Measurements from ENCODE around the gene TMEM150A. TPM values are rescaled to one million over a fixed set of nuclear protein-coding genes. Genes with fewer than 3 reads are reported as not detected.

The TMEM150A gene
- total RNA-seq, 1 donor from 2014 or later: 26.7 TPM

DNA sequence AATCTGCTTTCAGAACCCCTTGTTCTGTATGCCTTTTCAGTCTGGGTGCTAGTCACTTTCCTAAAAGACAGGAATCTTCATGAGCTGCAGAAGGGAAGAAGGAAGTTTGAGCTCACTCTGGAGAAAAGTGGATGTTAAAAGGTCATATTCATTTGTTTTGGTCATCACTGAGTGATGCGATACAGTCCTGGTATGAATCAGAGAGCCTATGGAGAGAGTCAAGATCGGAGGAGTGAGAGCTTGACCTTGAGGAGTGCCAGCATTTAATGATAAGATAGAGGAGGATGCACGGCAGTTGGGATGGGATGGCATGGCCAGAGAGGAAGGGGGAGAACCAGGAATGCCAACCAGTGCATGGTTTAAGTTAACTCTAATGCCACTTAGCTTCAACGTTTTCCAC, 33.1 kb upstream of the TMEM150A start:
- no peaks in the 10 kb centered on the region for H3K9me3 ChIP-seq
- intact Hi-C loops (cut with DNase I): loop anchor here (5.0 kb wide), 1 partner anchor 177 kb away; no protein-coding TSS in a partner anchor
- H3K4me1 ChIP-seq: no peaks in the 10 kb centered on the region
- no peak for DNase-seq (ENCODE audit: low spot score in 2 of 2)
- no peak for TF ChIP-seq CTCF (IDR thresholded peaks at IDR 0.05)
- H3K27me3 ChIP-seq: no peaks in the 10 kb centered on the region
- no peak overlapping the region for H3K4me3 ChIP-seq
- no peak overlapping the region for H3K27ac ChIP-seq
- peaks cover 69 to 83% of the 10 kb centered on the region in 2 donors for H3K36me3 ChIP-seq

- no peak for DNase-seq (ENCODE audit: low spot score in 2 of 2)
- intact Hi-C loops (cut with DNase I): loop anchor here (5.0 kb wide), 1 partner anchor 177 kb away; no protein-coding TSS in a partner anchor
Observed at GRCh38 chr2:85635011-85635410, 32.5 kb upstream of the TMEM150A start.

GRCh38 chr2:85631316-85631715, 28.8 kb upstream of the TMEM150A start:
- Histone ChIP-seq H3K4me3 (no peak overlapping the region), H3K36me3 (peaks cover 73 to 89% of the 10 kb centered on the region in 2 donors), H3K27me3 (no peaks in the 10 kb centered on the region), H3K27ac (no peak overlapping the region), H3K4me1 (no peaks in the 10 kb centered on the region), H3K9me3 (no peaks in the 10 kb centered on the region)
- intact Hi-C loops (cut with DNase I): no loop called here
- no peak for DNase-seq (ENCODE audit: low spot score in 2 of 2)
- no peak for TF ChIP-seq CTCF (IDR thresholded peaks at IDR 0.05)

More at GRCh38 chr2:85635011-85635410, 32.5 kb upstream of the TMEM150A start:
- no peaks in the 10 kb centered on the region for H3K27me3 ChIP-seq
- TF ChIP-seq CTCF (IDR thresholded peaks at IDR 0.05): no peak
- H3K27ac ChIP-seq: no peak overlapping the region
- no peak overlapping the region for H3K4me3 ChIP-seq
- peaks cover 69 to 83% of the 10 kb centered on the region in 2 donors for H3K36me3 ChIP-seq
- H3K4me1 ChIP-seq: no peaks in the 10 kb centered on the region
- H3K9me3 ChIP-seq: no peaks in the 10 kb centered on the region

GRCh38 chr2:85628658-85629057, 26.2 kb upstream of the TMEM150A start:
- Histone ChIP-seq H3K4me3 (no peak overlapping the region), H3K27me3 (no peaks in the 10 kb centered on the region), H3K27ac (no peak overlapping the region), H3K4me1 (no peaks in the 10 kb centered on the region), H3K36me3 (peaks cover 87 to 100% of the 10 kb centered on the region in 2 donors), H3K9me3 (no peaks in the 10 kb centered on the region)
- TF ChIP-seq CTCF (IDR thresholded peaks at IDR 0.05): no peak
- intact Hi-C loops (cut with DNase I): no loop called here
- no peak for DNase-seq (ENCODE audit: low spot score in 2 of 2)

- H3K36me3 ChIP-seq: peaks cover 86 to 100% of the 10 kb centered on the region in 2 donors
Observed at GRCh38 chr2:85623991-85624390, 21.5 kb upstream of the TMEM150A start.

More at GRCh38 chr2:85623991-85624390, 21.5 kb upstream of the TMEM150A start:
- Histone ChIP-seq H3K4me1 (no peaks in the 10 kb centered on the region), H3K9me3 (no peaks in the 10 kb centered on the region), H3K27me3 (no peaks in the 10 kb centered on the region), H3K27ac (no peak overlapping the region), H3K4me3 (no peak overlapping the region)
- TF ChIP-seq CTCF (IDR thresholded peaks at IDR 0.05): no peak
- DNase-seq (ENCODE audit: low spot score in 2 of 2): no peak
- intact Hi-C loops (cut with DNase I): no loop called here

All from ascending aorta (tissue), 2 donors.